WTC11 (cell line): Measurements from ENCODE around the gene RPRD1B. TPM values are rescaled to one million over a fixed set of nuclear protein-coding genes. Genes with fewer than 3 reads are reported as not detected.

Experiments used
- ATAC-seq: fragments of 200-7000 bp; cut with Tn5 transposase; 2 replicates; pipeline ENCODE4 v1.10.0; 2021; ENCODE audit warnings: mild to moderate bottlenecking, moderate library complexity
- CTCF ChIA-PET: fragments of 300-600 bp; sonication (Branson Sonifier 250); formaldehyde crosslinking; loops from one replicate; lab custom pipeline; 2021; ENCODE audit warnings: antibody characterized with exemption; lab: Charles Lee
- POLR2A ChIA-PET: fragments of 350-600 bp; sonication (Branson Sonifier 250); formaldehyde crosslinking; loops from one replicate; lab custom pipeline; 2021; ENCODE audit warnings: antibody characterized with exemption; lab: Charles Lee
- DNase-seq: peaks from one replicate; pipeline ENCODE4 v3.0.0; 2021; ENCODE audit warnings: low spot score
- H3K27ac Mint-ChIP-seq: 2 replicates; pipeline ENCODE4 v1.8.0; 2021; ENCODE audit warnings: mixed read lengths
- H3K27me3 Mint-ChIP-seq: 2 replicates; pipeline ENCODE4 v1.8.0; 2021; ENCODE audit warnings: low read depth, mild to moderate bottlenecking, moderate library complexity, mixed read lengths
- H3K36me3 Mint-ChIP-seq: 2 replicates; pipeline ENCODE4 v1.8.0; 2021; ENCODE audit warnings: mixed read lengths
- H3K4me1 Mint-ChIP-seq: 2 replicates; pipeline ENCODE4 v1.8.0; 2022; ENCODE audit warnings: mixed read lengths
- H3K4me3 Mint-ChIP-seq: 2 replicates; pipeline ENCODE4 v1.8.0; 2021; ENCODE audit warnings: mild to moderate bottlenecking, moderate library complexity, mixed read lengths
- H3K9me3 Mint-ChIP-seq: 2 replicates; pipeline ENCODE4 v1.8.0; 2021; ENCODE audit warnings: mixed read lengths
- ATF1 ChIP-seq: sonication (generic); formaldehyde crosslinking; IDR thresholded peaks from 2 replicates; pipeline ENCODE4 v1.8.1; 2023; ENCODE audit warnings: mild to moderate bottlenecking, moderate library complexity, missing genetic modification reagents
- ATF2 ChIP-seq: sonication (generic); formaldehyde crosslinking; IDR thresholded peaks from 2 replicates; pipeline ENCODE4 v1.8.1; 2022; ENCODE audit warnings: low read depth, missing genetic modification reagents, borderline replicate concordance
- CBFB ChIP-seq: sonication (generic); formaldehyde crosslinking; IDR thresholded peaks from 2 replicates; pipeline ENCODE4 v1.8.1; 2022; ENCODE audit warnings: mild to moderate bottlenecking, low read depth, missing genetic modification reagents
- ESRRA ChIP-seq: sonication (generic); formaldehyde crosslinking; IDR thresholded peaks from 2 replicates; pipeline ENCODE4 v1.8.1; 2022; ENCODE audit warnings: mild to moderate bottlenecking, missing genetic modification reagents, borderline replicate concordance
- FOXP4 ChIP-seq: sonication (generic); formaldehyde crosslinking; IDR thresholded peaks from 2 replicates; pipeline ENCODE4 v1.8.0; 2022; ENCODE audit warnings: mild to moderate bottlenecking, missing genetic modification reagents
- NR2C2 ChIP-seq: sonication (generic); formaldehyde crosslinking; IDR thresholded peaks from 2 replicates; pipeline ENCODE4 v1.8.0; 2022; ENCODE audit warnings: mild to moderate bottlenecking, missing genetic modification reagents
- NR3C1 ChIP-seq: sonication (generic); formaldehyde crosslinking; conservative IDR thresholded peaks from 2 replicates; pipeline ENCODE4 v1.8.1; 2023; ENCODE audit warnings: low read depth, mild to moderate bottlenecking, missing genetic modification reagents
- SMAD4 ChIP-seq: sonication (generic); formaldehyde crosslinking; IDR thresholded peaks from 2 replicates; pipeline ENCODE4 v1.8.0; 2022; ENCODE audit warnings: mild to moderate bottlenecking, missing genetic modification reagents
- TCF7 ChIP-seq: sonication (generic); formaldehyde crosslinking; IDR thresholded peaks from 2 replicates; pipeline ENCODE4 v1.8.0; 2022; ENCODE audit warnings: mild to moderate bottlenecking, low read depth, missing genetic modification reagents, moderate library complexity
- TEAD1 ChIP-seq: sonication (generic); formaldehyde crosslinking; IDR thresholded peaks from 2 replicates; pipeline ENCODE4 v1.8.0; 2022; ENCODE audit warnings: mild to moderate bottlenecking, missing genetic modification reagents
- ZBTB43 ChIP-seq: sonication (generic); formaldehyde crosslinking; IDR thresholded peaks from 2 replicates; pipeline ENCODE4 v1.8.1; 2023; ENCODE audit warnings: mild to moderate bottlenecking, missing genetic modification reagents
- ZNF396 ChIP-seq: fragments of 250-450 bp; sonication (Bioruptor Pico); IDR thresholded peaks from 2 replicates; pipeline ENCODE4 v1.8.0; 2021; ENCODE audit warnings: mild to moderate bottlenecking, moderate library complexity, borderline replicate concordance
- ZNF425 ChIP-seq: fragments of 250-450 bp; sonication (Bioruptor Pico); conservative IDR thresholded peaks from 2 replicates; pipeline ENCODE4 v1.9.0; 2021; ENCODE audit warnings: mild to moderate bottlenecking
- total RNA-seq: library from RNA; stranded (reverse); gene quantifications from 3 replicates; pipeline ENCODE4 v1.2.3, GENCODE V29; 2021
- TF ChIP-seq, protein P1 (sequence below): sonication (generic); formaldehyde crosslinking; IDR thresholded peaks from 2 replicates; pipeline ENCODE4 v1.8.0; 2022; ENCODE audit warnings: mild to moderate bottlenecking, missing genetic modification reagents
- TF ChIP-seq, protein P2 (sequence below): sonication (generic); formaldehyde crosslinking; IDR thresholded peaks from 2 replicates; pipeline ENCODE4 v1.8.0; 2022; ENCODE audit warnings: mild to moderate bottlenecking, missing genetic modification reagents
- TF ChIP-seq, protein P3 (sequence below): sonication (generic); formaldehyde crosslinking; IDR thresholded peaks from 2 replicates; pipeline ENCODE4 v1.8.1; 2023; ENCODE audit warnings: mild to moderate bottlenecking, missing genetic modification reagents, moderate library complexity
- TF ChIP-seq, protein P4 (sequence below): sonication (generic); formaldehyde crosslinking; IDR thresholded peaks from 2 replicates; pipeline ENCODE4 v1.8.0; 2023; ENCODE audit warnings: missing genetic modification reagents
- TF ChIP-seq, protein P5 (sequence below): fragments of 250-450 bp; sonication (Bioruptor Pico); IDR thresholded peaks from 2 replicates; pipeline ENCODE4 v1.9.0; 2021; ENCODE audit warnings: moderate library complexity, mild to moderate bottlenecking, inconsistent platforms, borderline replicate concordance

Gene RPRD1B
- total RNA-seq, 1 experiment from 2014 or later: 21.4 TPM

DNA sequence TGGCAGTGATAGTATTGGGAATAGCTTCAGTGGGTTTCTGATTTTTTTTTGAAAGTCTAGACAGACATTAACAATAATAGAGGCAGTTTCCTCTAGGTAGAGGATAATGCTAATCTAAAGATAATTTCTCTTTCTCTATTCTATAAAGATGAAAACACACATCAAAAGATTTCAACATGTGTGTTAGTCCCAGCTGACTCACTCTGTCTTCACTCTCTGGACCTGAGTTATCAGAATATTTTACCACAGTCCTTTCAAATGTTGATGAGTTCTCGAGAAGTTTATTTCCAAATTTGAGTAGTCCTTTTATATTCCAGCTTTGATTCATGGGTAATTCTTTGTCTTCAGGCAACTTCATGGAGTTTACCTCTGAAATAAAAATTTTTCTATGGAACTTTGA lies 17.1 kb downstream of the RPRD1B start (continued):
- no peak for TF ChIP-seq NR2C2 (CRISPR knock-in tag)
- TF ChIP-seq, protein P1, sequence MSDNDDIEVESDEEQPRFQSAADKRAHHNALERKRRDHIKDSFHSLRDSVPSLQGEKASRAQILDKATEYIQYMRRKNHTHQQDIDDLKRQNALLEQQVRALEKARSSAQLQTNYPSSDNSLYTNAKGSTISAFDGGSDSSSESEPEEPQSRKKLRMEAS (CRISPR knock-in tag): no peak
- no peak for TF ChIP-seq ATF2 (CRISPR knock-in tag)
- TF ChIP-seq, protein P2, sequence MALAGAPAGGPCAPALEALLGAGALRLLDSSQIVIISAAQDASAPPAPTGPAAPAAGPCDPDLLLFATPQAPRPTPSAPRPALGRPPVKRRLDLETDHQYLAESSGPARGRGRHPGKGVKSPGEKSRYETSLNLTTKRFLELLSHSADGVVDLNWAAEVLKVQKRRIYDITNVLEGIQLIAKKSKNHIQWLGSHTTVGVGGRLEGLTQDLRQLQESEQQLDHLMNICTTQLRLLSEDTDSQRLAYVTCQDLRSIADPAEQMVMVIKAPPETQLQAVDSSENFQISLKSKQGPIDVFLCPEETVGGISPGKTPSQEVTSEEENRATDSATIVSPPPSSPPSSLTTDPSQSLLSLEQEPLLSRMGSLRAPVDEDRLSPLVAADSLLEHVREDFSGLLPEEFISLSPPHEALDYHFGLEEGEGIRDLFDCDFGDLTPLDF (CRISPR knock-in tag): no peak
- TF ChIP-seq, protein P3, sequence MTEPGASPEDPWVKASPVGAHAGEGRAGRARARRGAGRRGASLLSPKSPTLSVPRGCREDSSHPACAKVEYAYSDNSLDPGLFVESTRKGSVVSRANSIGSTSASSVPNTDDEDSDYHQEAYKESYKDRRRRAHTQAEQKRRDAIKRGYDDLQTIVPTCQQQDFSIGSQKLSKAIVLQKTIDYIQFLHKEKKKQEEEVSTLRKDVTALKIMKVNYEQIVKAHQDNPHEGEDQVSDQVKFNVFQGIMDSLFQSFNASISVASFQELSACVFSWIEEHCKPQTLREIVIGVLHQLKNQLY: no peak
- no peak for TF ChIP-seq ZNF425 (CRISPR knock-in tag)
- TF ChIP-seq, protein P4, sequence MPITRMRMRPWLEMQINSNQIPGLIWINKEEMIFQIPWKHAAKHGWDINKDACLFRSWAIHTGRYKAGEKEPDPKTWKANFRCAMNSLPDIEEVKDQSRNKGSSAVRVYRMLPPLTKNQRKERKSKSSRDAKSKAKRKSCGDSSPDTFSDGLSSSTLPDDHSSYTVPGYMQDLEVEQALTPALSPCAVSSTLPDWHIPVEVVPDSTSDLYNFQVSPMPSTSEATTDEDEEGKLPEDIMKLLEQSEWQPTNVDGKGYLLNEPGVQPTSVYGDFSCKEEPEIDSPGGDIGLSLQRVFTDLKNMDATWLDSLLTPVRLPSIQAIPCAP (CRISPR knock-in tag): no peak
- TF ChIP-seq ATF1 (CRISPR knock-in tag): no peak
- TF ChIP-seq, protein P5, sequence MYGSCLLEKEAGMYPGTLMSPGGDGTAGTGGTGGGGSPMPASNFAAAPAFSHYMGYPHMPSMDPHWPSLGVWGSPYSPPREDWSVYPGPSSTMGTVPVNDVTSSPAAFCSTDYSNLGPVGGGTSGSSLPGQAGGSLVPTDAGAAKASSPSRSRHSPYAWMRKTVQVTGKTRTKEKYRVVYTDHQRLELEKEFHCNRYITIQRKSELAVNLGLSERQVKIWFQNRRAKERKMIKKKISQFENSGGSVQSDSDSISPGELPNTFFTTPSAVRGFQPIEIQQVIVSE (CRISPR knock-in tag): no peak

DNA sequence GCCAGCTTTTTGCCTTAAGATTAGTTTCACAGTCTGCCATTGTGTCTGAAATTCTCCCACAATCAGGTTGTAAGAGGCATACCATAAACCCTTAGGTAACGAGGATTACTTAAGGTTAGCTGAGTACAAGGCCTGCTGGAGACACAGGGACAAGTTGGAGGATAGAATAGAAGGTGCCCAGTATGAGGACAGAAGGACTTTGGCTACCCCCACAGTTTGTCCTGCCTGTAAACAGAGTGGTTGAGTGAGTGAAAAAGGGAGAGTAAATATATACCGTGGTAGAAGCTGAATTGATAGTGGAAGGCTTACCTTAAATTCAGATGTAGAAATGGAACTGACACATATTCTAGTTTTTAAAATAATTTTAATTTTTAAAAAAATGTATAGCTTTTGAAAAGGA lies 19.3 kb downstream of the RPRD1B start:
- POLR2A ChIA-PET: interaction anchor here (0.6 to 0.7 kb wide), 2 partner anchors 123 to 194 kb away, joined by 5 to 8 read pairs; no protein-coding TSS in a partner anchor
- H3K9me3 Mint-ChIP-seq: no peaks in the 10 kb centered on the region
- CTCF ChIA-PET: interaction anchor here (0.6 to 1.9 kb wide), 2 partner anchors 21 to 53 kb away, joined by 3 to 9 read pairs; no protein-coding TSS in a partner anchor
- no peak overlapping the region for H3K27ac Mint-ChIP-seq
- no peak for ATAC-seq
- H3K36me3 Mint-ChIP-seq: peaks cover 17% of the 10 kb centered on the region
- no peak overlapping the region for H3K4me3 Mint-ChIP-seq
- DNase-seq: no peak
- no peaks in the 10 kb centered on the region for H3K27me3 Mint-ChIP-seq
- peaks cover 9% of the 10 kb centered on the region for H3K4me1 Mint-ChIP-seq
- TF ChIP-seq ZBTB43 (CRISPR knock-in tag) (no peak), ZNF425 (CRISPR knock-in tag) (no peak), ESRRA (CRISPR knock-in tag) (no peak), TEAD1 (CRISPR knock-in tag) (no peak), FOXP4 (CRISPR knock-in tag) (no peak), CBFB (CRISPR knock-in tag) (no peak), SMAD4 (CRISPR knock-in tag) (no peak), NR3C1 (no peak), ZNF396 (no peak), TCF7 (CRISPR knock-in tag) (no peak)
- TF ChIP-seq, protein P5 (CRISPR knock-in tag): no peak
